Neural progenitor cell (in vitro differentiated cells): Measurements from ENCODE around the gene SEZ6L. TPM values are rescaled to one million over a fixed set of nuclear protein-coding genes. Genes with fewer than 3 reads are reported as not detected.

Experiments used
- DNase-seq: peaks from one replicate; pipeline ENCODE4 v3.0.0-alpha.2; 2016; ENCODE audit warnings: low spot score
- H2AFZ ChIP-seq: fragments of 200-600 bp; sonication (generic); replicated peaks from 2 replicates; pipeline ENCODE4 v1.6.1; 2016; ENCODE audit warnings: antibody characterized with exemption
- H3F3A ChIP-seq: fragments of 200-600 bp; sonication (generic); 2 replicates; pipeline ENCODE4 v1.6.1; 2016; ENCODE audit warnings: antibody characterized with exemption, low read depth
- H3K27ac ChIP-seq: fragments of 200-600 bp; sonication (generic); 2 replicates; pipeline ENCODE4 v1.5.1; 2016; ENCODE audit warnings: mild to moderate bottlenecking
- H3K27me3 ChIP-seq: fragments of 200-600 bp; sonication (generic); 2 replicates; pipeline ENCODE4 v1.6.1; 2016; ENCODE audit warnings: mild to moderate bottlenecking, moderate library complexity
- H3K36me3 ChIP-seq: fragments of 200-600 bp; sonication (generic); 2 replicates; pipeline ENCODE4 v1.5.1; 2016
- H3K4me1 ChIP-seq: fragments of 200-600 bp; sonication (generic); 2 replicates; pipeline ENCODE4 v1.6.1; 2016; ENCODE audit warnings: mixed run types
- H3K4me2 ChIP-seq: fragments of 200-600 bp; sonication (generic); 2 replicates; pipeline ENCODE4 v1.6.1; 2016
- H3K4me3 ChIP-seq: fragments of 200-600 bp; sonication (generic); 2 replicates; pipeline ENCODE4 v1.5.1; 2016
- H3K79me2 ChIP-seq: fragments of 200-600 bp; sonication (generic); 2 replicates; pipeline ENCODE4 v1.6.1; 2016; ENCODE audit warnings: low read depth
- H3K9ac ChIP-seq: fragments of 200-600 bp; sonication (generic); 2 replicates; pipeline ENCODE4 v1.6.1; 2016
- H3K9me3 ChIP-seq: fragments of 200-600 bp; sonication (generic); 2 replicates; pipeline ENCODE4 v1.5.1; 2016; ENCODE audit warnings: low read depth
- H4K20me1 ChIP-seq: fragments of 200-600 bp; sonication (generic); 2 replicates; pipeline ENCODE4 v1.6.1; 2016; ENCODE audit warnings: low read depth
- H3K27ac Mint-ChIP-seq: 3 replicates; pipeline ENCODE4 v1.8.0; 2021; ENCODE audit warnings: mixed read lengths
- H3K27me3 Mint-ChIP-seq: 2 replicates; pipeline ENCODE4 v1.8.0; 2022; ENCODE audit warnings: low read depth, mild to moderate bottlenecking, inconsistent platforms, moderate library complexity, mixed read lengths; ENCODE audit not compliant: insufficient read depth
- H3K36me3 Mint-ChIP-seq: 3 replicates; pipeline ENCODE4 v1.8.0; 2021; ENCODE audit warnings: mixed read lengths
- H3K4me1 Mint-ChIP-seq: 3 replicates; pipeline ENCODE4 v1.8.0; 2021; ENCODE audit warnings: mixed read lengths
- H3K4me3 Mint-ChIP-seq: 3 replicates; pipeline ENCODE4 v1.8.0; 2021; ENCODE audit warnings: mild to moderate bottlenecking, moderate library complexity, mixed read lengths
- H3K9me3 Mint-ChIP-seq: 3 replicates; pipeline ENCODE4 v1.8.0; 2020; ENCODE audit warnings: mixed read lengths
- EZH2 ChIP-seq: fragments of 200-600 bp; sonication (generic); IDR thresholded peaks from 2 replicates; pipeline ENCODE4 v1.6.1; 2017; ENCODE audit warnings: antibody characterized with exemption, mild to moderate bottlenecking, moderate library complexity
- EZH2phosphoT487 ChIP-seq: fragments of 200-600 bp; sonication (generic); IDR thresholded peaks from 2 replicates; pipeline ENCODE4 v1.6.1; 2017; ENCODE audit warnings: antibody characterized with exemption
- total RNA-seq: library from RNA; depleted of rRNA; stranded (reverse); fragments of >200 nt; gene quantifications from 2 replicates; pipeline ENCODE4 v1.2.3, GENCODE V29; 2015; ENCODE audit warnings: low replicate concordance
- TF ChIP-seq, protein P1 (sequence below): fragments of 200-600 bp; sonication (generic); IDR thresholded peaks from 2 replicates; pipeline ENCODE4 v1.5.1; 2017; ENCODE audit warnings: antibody characterized with exemption, mild to moderate bottlenecking

Gene SEZ6L
- total RNA-seq, 1 donor from 2014 or later, result 0.22 TPM

DNA sequence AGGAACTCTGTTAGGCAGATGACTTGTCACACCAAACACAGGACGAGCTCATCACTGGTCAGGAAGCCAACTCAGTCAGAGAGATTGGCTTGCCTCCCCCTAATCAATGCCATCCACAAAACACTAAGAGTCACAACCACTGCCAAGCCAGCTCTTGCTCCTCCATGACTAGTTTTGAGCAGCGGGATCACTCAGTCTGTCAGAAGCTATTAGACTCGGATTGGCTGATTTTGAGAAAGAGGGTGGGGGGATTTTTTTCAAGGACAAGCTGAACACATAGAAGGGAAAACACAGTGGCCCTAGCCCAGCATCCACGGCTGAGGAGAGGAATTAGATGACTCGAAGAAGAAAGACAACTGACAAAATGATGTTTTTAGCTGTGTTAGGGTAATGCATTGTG is 55.9 kb downstream of the SEZ6L start:
- Mint-ChIP-seq H3K4me3 (no peak overlapping the region), H3K36me3 (no peaks in the 10 kb centered on the region), H3K27me3 (no peaks in the 10 kb centered on the region), H3K27ac (no peak overlapping the region), H3K4me1 (peaks cover 10% of the 10 kb centered on the region), H3K9me3 (no peaks in the 10 kb centered on the region)
- Histone ChIP-seq H4K20me1 (no peaks in the 10 kb centered on the region), H3K79me2 (no peaks in the 10 kb centered on the region), H2AFZ (no peak overlapping the region), H3K36me3 (no peaks in the 10 kb centered on the region), H3K9me3 (no peaks in the 10 kb centered on the region), H3F3A (no peaks in the 10 kb centered on the region), H3K27me3 (peaks cover 3% of the 10 kb centered on the region), H3K4me2 (no peak overlapping the region), H3K27ac (no peak overlapping the region), H3K4me3 (no peak overlapping the region), H3K4me1 (no peaks in the 10 kb centered on the region), H3K9ac (no peak overlapping the region)
- no peak for TF ChIP-seq EZH2phosphoT487
- TF ChIP-seq, protein P1, sequence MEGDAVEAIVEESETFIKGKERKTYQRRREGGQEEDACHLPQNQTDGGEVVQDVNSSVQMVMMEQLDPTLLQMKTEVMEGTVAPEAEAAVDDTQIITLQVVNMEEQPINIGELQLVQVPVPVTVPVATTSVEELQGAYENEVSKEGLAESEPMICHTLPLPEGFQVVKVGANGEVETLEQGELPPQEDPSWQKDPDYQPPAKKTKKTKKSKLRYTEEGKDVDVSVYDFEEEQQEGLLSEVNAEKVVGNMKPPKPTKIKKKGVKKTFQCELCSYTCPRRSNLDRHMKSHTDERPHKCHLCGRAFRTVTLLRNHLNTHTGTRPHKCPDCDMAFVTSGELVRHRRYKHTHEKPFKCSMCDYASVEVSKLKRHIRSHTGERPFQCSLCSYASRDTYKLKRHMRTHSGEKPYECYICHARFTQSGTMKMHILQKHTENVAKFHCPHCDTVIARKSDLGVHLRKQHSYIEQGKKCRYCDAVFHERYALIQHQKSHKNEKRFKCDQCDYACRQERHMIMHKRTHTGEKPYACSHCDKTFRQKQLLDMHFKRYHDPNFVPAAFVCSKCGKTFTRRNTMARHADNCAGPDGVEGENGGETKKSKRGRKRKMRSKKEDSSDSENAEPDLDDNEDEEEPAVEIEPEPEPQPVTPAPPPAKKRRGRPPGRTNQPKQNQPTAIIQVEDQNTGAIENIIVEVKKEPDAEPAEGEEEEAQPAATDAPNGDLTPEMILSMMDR, result no peak
- TF ChIP-seq EZH2, result no peak
- no peak for DNase-seq

DNA sequence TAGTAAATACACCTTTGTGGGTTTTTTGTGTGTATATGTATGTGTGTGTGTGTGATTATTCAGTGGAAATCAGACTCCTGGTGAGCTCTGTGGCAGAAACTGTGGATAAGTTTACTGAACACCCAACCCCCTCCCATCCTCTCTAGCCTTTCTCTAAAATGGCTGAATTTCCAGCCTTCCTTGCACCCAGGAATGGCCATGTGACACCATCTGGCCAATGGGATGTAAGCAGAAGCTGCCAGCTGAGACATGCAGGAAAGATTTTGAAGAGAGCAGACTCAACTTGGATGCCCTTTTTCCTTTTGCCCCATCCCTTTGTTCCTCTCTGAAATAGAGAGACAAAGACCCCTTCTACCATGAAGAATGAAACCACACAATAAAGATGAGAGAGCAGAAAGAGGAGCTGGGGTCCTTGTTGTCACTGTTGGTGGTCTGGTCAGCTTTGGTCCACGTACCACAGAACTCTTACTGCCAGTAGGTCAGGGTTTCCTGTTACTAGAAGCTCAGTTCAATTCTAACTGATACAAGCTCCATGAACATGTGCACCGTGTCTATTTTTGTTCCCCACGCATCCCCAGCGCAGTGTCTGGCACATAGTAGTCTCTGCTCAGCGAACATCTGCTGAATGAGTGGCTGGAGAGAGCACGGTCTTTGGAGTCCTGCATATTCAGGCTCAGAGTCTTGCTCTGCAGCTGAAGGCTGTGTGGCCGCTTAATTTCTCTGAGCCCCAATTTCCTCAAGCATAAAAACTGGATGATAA is 57.5 kb downstream of the SEZ6L start:
- Histone ChIP-seq H3K4me2 (no peak overlapping the region), H3K9ac (no peak overlapping the region), H3K9me3 (no peaks in the 10 kb centered on the region), H3K27ac (no peak overlapping the region), H3F3A (no peaks in the 10 kb centered on the region), H3K79me2 (no peaks in the 10 kb centered on the region), H3K36me3 (no peaks in the 10 kb centered on the region), H4K20me1 (no peaks in the 10 kb centered on the region), H3K27me3 (peaks cover 3% of the 10 kb centered on the region), H3K4me1 (no peaks in the 10 kb centered on the region), H2AFZ (peak overlapping the region; percentile 32), H3K4me3 (no peak overlapping the region)
- TF ChIP-seq EZH2 (no peak), EZH2phosphoT487 (no peak)
- TF ChIP-seq, protein P1, result no peak
- peak overlapping the region; percentile 43 for H3K27ac Mint-ChIP-seq
- no peak overlapping the region for H3K4me3 Mint-ChIP-seq
- H3K36me3 Mint-ChIP-seq, result no peaks in the 10 kb centered on the region
- H3K27me3 Mint-ChIP-seq, result no peaks in the 10 kb centered on the region
- H3K9me3 Mint-ChIP-seq, result peaks cover 3% of the 10 kb centered on the region
- DNase-seq, result no peak
- peaks cover 10% of the 10 kb centered on the region for H3K4me1 Mint-ChIP-seq

DNA sequence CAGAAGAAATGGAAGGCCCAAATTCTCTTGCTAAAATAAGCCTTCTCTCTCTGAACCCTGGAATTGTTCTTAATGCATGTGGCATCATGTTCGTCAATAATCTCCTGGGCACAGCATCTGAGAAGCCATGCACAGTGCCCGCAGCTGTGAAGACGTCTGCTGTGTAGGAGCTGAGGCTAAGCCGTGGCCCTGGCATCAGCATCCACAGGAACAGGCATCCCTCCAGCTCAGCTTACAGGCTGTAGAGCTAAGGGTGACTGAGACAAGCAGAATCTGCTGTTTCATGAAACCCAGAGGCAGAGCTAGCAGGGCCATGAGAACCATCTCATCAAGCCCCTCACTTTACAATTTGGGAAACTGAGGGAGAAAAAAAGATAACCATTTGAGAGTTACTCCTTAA is 60.6 kb downstream of the SEZ6L start:
- H3K27ac ChIP-seq, result no peak overlapping the region
- no peak overlapping the region for H3K4me3 ChIP-seq
- no peak for DNase-seq
- no peak overlapping the region for H3K9ac ChIP-seq
- no peaks in the 10 kb centered on the region for H3K9me3 ChIP-seq
- H3K9me3 Mint-ChIP-seq, result peaks cover 3% of the 10 kb centered on the region
- H3K4me1 Mint-ChIP-seq, result peaks cover 10% of the 10 kb centered on the region
- no peak overlapping the region for H2AFZ ChIP-seq
- TF ChIP-seq, protein P1, result no peak
- TF ChIP-seq EZH2phosphoT487 (no peak), EZH2 (no peak)
- no peaks in the 10 kb centered on the region for H3F3A ChIP-seq
- H3K79me2 ChIP-seq, result no peaks in the 10 kb centered on the region
- no peak overlapping the region for H3K27ac Mint-ChIP-seq
- no peaks in the 10 kb centered on the region for H4K20me1 ChIP-seq
- H3K36me3 Mint-ChIP-seq, result no peaks in the 10 kb centered on the region
- no peaks in the 10 kb centered on the region for H3K4me1 ChIP-seq
- no peak overlapping the region for H3K4me2 ChIP-seq
- no peak overlapping the region for H3K4me3 Mint-ChIP-seq
- H3K27me3 Mint-ChIP-seq, result peaks cover 10% of the 10 kb centered on the region
- no peaks in the 10 kb centered on the region for H3K36me3 ChIP-seq
- peaks cover 14% of the 10 kb centered on the region for H3K27me3 ChIP-seq
